COLO668 (cell line): ENCODE measurements around the gene SH3BP2.

ENCODE experiments used
- DNase-seq: peaks from one replicate; lab custom pipeline; 2025; ENCODE audit not compliant: unreplicated experiment; lab: John Stamatoyannopoulos, UW

The SH3BP2 gene

DNA sequence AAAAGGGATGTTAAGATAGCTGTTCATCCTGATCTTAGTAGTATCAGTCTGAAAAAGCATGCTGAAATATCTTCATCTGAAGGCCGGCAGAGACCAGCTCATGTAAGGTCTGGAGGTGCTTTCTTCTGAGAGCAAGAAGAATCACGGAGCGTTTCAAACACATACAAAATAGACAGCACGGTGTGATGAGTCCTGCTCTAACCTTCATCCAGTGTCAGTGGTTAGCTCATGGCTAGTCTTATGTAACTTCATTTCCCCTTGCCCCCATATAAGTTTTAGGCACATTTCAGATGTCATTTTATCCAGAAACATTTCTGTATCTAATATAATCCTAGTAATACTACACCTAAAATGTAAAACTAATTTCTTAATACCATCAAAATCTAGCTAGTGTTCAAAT is 78.6 kb downstream of the SH3BP2 start:
- DNase-seq, result no peak

DNA sequence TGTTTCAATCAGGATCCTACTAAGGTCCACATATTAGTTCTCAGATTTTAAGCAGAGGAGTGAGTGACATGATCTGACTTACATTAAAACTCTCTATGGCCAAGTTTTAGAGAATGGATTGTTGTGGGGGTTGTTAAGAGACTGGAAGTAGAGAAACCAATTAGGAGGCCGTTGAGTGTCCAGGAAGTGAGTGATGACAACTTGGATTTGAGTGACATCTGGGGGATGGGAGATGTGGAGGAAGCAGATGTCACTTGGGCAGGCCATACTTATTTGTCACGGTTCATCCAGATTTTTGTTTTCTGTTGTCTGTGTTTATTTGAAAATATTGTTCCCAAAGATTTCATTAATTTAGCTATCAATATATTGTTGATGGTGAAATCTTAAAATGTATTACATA is 79.0 kb downstream of the SH3BP2 start:
- DNase-seq, result no peak

- DNase-seq, result no peak
Observed at GRCh38 chr4:2873329-2873728, 80.4 kb downstream of the SH3BP2 start.

- no peak for DNase-seq
Observed at GRCh38 chr4:2874861-2875260, 82.0 kb downstream of the SH3BP2 start.

DNA sequence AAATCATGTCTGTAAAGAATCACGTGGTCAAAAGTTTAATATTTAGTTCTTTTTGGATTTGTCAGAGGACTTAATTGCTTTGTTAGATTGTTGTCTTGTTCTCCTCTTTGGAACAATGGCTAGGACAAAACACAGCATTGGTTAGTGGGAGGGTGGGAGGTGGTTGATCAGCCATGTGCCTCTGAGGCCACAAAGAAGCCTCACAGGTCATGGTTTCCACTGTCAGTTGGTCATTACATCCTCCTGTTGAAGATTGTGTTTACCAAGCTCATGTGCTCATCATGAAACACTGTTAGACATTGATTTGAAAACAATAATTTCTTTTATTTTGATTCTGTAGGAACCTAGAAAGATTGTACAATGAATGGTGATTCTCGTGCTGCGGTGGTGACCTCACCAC is 82.7 kb downstream of the SH3BP2 start:
- no peak for DNase-seq

DNA sequence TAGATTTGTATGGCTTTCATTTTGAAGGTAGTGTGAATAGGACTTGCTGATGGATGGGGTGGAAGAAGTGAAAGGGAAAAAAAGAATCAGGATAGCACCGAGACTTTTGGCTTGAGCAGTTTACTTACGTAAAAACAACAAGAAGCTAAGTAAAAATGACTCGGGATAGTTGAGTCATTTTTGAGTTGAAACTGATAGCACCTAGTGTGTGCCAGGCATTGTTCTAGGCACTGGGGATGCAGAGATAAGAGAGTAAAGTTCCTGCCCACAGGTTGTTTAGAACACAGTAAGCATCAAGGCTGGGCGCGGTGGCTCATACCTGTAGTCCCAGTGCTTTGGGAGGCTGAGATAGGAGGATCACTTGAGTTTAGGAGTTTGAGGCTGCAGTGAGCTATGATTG is 85.5 kb downstream of the SH3BP2 start:
- DNase-seq, result no peak

DNA sequence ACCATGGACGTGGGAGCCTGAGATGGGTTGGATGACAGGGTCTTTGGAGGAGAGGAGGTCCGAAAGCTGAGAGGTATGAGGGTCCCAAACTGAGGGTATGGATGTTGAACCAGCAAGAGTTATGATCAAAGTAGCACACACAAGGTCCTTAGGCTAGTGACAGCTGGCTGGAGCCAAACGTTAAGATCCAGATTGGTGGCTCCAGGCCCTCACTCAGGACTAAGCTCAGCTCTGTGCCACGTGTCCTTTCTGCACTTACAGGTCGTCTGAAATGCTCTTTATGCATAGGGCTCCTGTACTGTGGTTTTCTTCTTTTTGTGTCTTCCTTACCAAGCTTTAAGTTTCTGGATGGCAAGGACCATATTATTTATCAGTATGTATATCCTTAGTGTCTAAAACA is 86.1 kb downstream of the SH3BP2 start:
- DNase-seq, result no peak

DNA sequence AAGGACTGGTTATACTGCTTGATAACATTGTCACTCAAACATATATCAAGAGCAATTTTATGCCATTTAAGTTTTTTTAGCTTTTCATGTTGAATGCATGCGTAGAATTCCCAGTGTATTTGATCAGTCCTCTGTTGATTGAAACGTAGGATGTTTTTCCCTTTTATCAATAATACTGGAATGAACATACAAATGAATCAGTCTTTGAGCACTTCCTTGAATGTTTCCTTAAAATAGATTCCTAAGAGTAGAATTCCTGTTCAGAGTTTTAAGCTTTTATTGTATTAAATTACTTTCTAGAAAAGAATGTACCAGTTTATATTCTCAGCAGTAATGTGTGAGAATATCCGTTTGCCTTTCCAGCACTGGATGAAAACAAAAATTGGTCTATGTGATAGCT is 88.5 kb downstream of the SH3BP2 start:
- no peak for DNase-seq

GRCh38 chr4:2882341-2882740 is 89.5 kb downstream of the SH3BP2 start:
- no peak for DNase-seq

GRCh38 chr4:2886161-2886560 is 93.3 kb downstream of the SH3BP2 start:
- DNase-seq, result no peak

DNA sequence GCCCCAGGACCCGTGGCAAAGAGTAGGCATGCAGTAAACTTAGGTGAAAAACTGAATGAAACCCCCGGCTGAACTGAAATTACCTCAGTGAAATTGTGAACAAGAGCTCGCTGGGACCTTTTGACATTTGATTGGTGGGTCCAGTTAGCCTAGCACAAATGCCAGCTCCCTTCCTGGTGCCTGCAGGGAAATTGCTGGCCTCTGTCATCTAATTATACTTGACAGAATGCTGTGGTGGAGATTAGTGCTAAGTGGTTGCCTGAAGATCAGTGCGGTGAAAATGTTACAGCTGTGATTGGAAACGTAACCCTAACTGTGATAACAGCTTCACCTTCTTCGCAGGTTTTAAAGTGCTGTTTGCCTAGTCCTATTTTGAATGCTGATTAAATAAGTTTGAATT is 93.7 kb downstream of the SH3BP2 start:
- DNase-seq, result no peak

- DNase-seq, result no peak
Observed at GRCh38 chr4:2887343-2887742, 94.5 kb downstream of the SH3BP2 start.

GRCh38 chr4:2888886-2889285 is 96.0 kb downstream of the SH3BP2 start:
- DNase-seq, result no peak
